GM23248 (cell line): Measurements from ENCODE around the gene SH3RF3. TPM values are rescaled to one million over a fixed set of nuclear protein-coding genes. Genes with fewer than 3 reads are reported as not detected.

Experiments used
- DNase-seq: peaks from one replicate; pipeline ENCODE4 v3.0.0-alpha.2; 2015
- H2AFZ ChIP-seq: fragments of 200-600 bp; sonication (generic); 2 replicates; pipeline ENCODE4 v1.6.1; 2016; ENCODE audit warnings: antibody characterized with exemption
- H3F3A ChIP-seq: fragments of 200-600 bp; sonication (generic); 2 replicates; pipeline ENCODE4 v1.6.1; 2016; ENCODE audit warnings: mild to moderate bottlenecking, antibody characterized with exemption, mixed run types; ENCODE audit not compliant: insufficient read depth
- H3K27ac ChIP-seq: fragments of 200-600 bp; sonication (generic); 2 replicates; pipeline ENCODE4 v1.5.1; 2016; ENCODE audit warnings: mild to moderate bottlenecking
- H3K27me3 ChIP-seq: fragments of 200-600 bp; sonication (generic); replicated peaks from 2 replicates; pipeline ENCODE4 v1.6.1; 2016; ENCODE audit warnings: mild to moderate bottlenecking; ENCODE audit not compliant: insufficient read depth
- H3K36me3 ChIP-seq: fragments of 200-600 bp; sonication (generic); 2 replicates; pipeline ENCODE4 v1.6.1; 2016; ENCODE audit warnings: low read depth, mild to moderate bottlenecking
- H3K4me1 ChIP-seq: fragments of 200-600 bp; sonication (generic); 2 replicates; pipeline ENCODE4 v1.6.1; 2016; ENCODE audit warnings: mild to moderate bottlenecking; ENCODE audit not compliant: insufficient read depth
- H3K4me2 ChIP-seq: fragments of 200-600 bp; sonication (generic); one replicate; pipeline ENCODE4 v1.6.1; 2016; ENCODE audit warnings: mild to moderate bottlenecking; ENCODE audit not compliant: unreplicated experiment
- H3K4me3 ChIP-seq: fragments of 200-600 bp; sonication (generic); 2 replicates; pipeline ENCODE4 v1.5.1; 2016; ENCODE audit warnings: mild to moderate bottlenecking
- H3K79me2 ChIP-seq: fragments of 200-600 bp; sonication (generic); 2 replicates; pipeline ENCODE4 v1.6.1; 2016; ENCODE audit warnings: mild to moderate bottlenecking; ENCODE audit not compliant: insufficient read depth
- H3K9ac ChIP-seq: fragments of 200-600 bp; sonication (generic); 2 replicates; pipeline ENCODE4 v1.6.1; 2016; ENCODE audit warnings: mild to moderate bottlenecking
- H3K9me2 ChIP-seq: fragments of 200-600 bp; sonication (generic); 2 replicates; pipeline ENCODE4 v1.6.1; 2016; ENCODE audit warnings: mixed run types, mild to moderate bottlenecking, moderate library complexity; ENCODE audit not compliant: insufficient read depth
- H3K9me3 ChIP-seq: fragments of 200-600 bp; sonication (generic); one replicate; pipeline ENCODE4 v1.6.1; 2017; ENCODE audit warnings: low read depth
- H4K20me1 ChIP-seq: fragments of 200-600 bp; sonication (generic); 2 replicates; pipeline ENCODE4 v1.6.0; 2016; ENCODE audit not compliant: insufficient read depth
- EZH2 ChIP-seq: fragments of 200-600 bp; sonication (generic); IDR thresholded peaks from 2 replicates; pipeline ENCODE4 v1.6.1; 2018; ENCODE audit warnings: antibody characterized with exemption, mild to moderate bottlenecking; ENCODE audit not compliant: insufficient read depth, poor library complexity, severe bottlenecking
- EZH2phosphoT487 ChIP-seq: fragments of 200-600 bp; sonication (generic); IDR thresholded peaks from 2 replicates; pipeline ENCODE4 v1.6.1; 2018; ENCODE audit warnings: antibody characterized with exemption, moderate library complexity, mild to moderate bottlenecking, low read depth; ENCODE audit not compliant: insufficient read depth
- WGBS, 2 experiments: methylation state at CpG; one replicate each; pipeline ENCODE4 v1.1.6; 2015 to 2017; ENCODE audit warnings: low lambda C conversion rate in 2 of 2, low coverage in 1 of 2; ENCODE audit errors: missing lambda C conversion rate in 2 of 2; 5-methylcytosine and 5-hydroxymethylcytosine counted together
- in situ Hi-C: fragments of 300-500 bp; cut with MboI; formaldehyde crosslinking; loops from 2 replicates; pipeline ENCODE4 v1.15.0; 2020
- polyA plus RNA-seq: library from polyadenylated mRNA; unstranded; fragments of >200 nt; fragmentation: Nextera tagmentation; extraction: Ambion mirVana; gene quantifications from 2 replicates; pipeline ENCODE4 v1.2.1, GENCODE V29; 2016
- total RNA-seq: library from RNA; depleted of rRNA; stranded (reverse); fragments of >200 nt; shearing (Covaris generic); gene quantifications from 2 replicates; pipeline ENCODE4 v1.2.3, GENCODE V29; 2014

Gene SH3RF3
- total and polyA plus RNA-seq, 2 experiments from 2014 or later = 1.5 to 5.2 TPM

DNA sequence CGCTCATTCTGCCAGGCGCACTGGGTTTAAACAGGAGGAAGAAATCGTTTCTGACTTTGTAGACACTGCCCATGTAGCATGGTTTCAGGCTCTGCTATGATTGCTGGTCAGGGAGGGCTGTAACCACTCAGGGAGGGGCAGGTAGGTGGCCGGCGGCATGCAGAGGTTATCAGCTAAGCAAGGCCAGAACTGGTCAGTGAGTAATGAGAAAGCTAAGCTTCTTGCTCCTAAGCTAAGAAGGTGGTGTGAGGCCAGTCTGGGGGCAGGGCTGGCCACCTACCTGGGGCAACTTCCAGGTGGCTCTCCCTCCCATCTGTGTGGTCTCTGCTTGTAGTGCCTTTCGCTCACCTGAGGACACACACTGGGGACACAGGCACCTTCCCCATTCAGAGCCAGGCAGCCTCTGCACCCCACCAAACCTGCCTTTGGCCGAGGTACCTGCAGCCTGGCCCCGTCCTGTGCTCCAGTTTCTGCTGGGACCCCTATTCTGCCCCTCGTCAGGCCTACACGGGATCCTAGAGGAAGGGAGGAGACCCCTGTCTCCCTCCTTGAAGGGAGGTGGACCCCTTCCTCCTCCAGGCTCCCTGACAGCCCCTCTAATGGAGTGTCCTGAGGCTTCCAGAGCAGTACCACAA is 288.8 kb downstream of the SH3RF3 start:
- in situ Hi-C loops = no loop called here
- Histone ChIP-seq H3K9ac (no peak overlapping the region), H3K4me3 (no peak overlapping the region), H3K79me2 (no peaks in the 10 kb centered on the region), H3K36me3 (no peaks in the 10 kb centered on the region), H3K27ac (no peak overlapping the region), H3K4me1 (peaks cover 6% of the 10 kb centered on the region; the same call in 1 of the 2 replicates), H3K4me2 (no peak overlapping the region), H3K9me2 (no peaks in the 10 kb centered on the region), H3F3A (no peaks in the 10 kb centered on the region; the same call in 1 of the 2 replicates), H4K20me1 (no peaks in the 10 kb centered on the region), H2AFZ (no peak overlapping the region), H3K9me3 (no peaks in the 10 kb centered on the region), H3K27me3 (no peaks in the 10 kb centered on the region)
- DNase-seq = no peak
- WGBS, 2 experiments = 87 to 89% methylated on average over 10 of the region's 10 CpGs
- no peak for TF ChIP-seq EZH2phosphoT487
- TF ChIP-seq EZH2 = no peak

DNA sequence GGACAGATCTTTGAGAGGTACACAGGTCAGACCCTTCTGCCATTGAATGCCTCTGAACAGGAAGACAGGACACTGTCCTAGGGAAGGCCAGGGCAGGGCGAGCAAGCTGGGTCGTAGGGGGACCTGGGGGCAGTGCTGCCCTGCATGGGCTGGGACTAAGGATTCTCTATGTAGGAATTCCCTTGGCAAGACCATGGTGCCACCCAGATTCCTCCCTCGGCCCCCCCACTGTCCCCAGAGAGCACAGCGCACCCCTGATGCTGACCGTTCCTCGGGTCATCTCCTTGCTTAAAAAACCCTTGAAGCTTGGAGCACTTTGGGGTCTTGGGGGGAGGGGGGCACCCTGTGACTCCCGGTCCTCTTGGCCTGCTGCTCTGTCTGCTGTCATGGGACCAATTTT is 289.7 kb downstream of the SH3RF3 start:
- Histone ChIP-seq H3K4me1 (peaks cover 6% of the 10 kb centered on the region; the same call in 1 of the 2 replicates), H3F3A (no peaks in the 10 kb centered on the region; the same call in 1 of the 2 replicates), H4K20me1 (no peaks in the 10 kb centered on the region), H3K9ac (no peak overlapping the region), H3K27ac (no peak overlapping the region), H3K9me2 (no peaks in the 10 kb centered on the region), H2AFZ (no peak overlapping the region), H3K36me3 (no peaks in the 10 kb centered on the region), H3K9me3 (no peaks in the 10 kb centered on the region), H3K4me3 (no peak overlapping the region), H3K79me2 (no peaks in the 10 kb centered on the region), H3K4me2 (no peak overlapping the region), H3K27me3 (no peaks in the 10 kb centered on the region)
- no peak for TF ChIP-seq EZH2phosphoT487
- TF ChIP-seq EZH2 = no peak
- in situ Hi-C loops = no loop called here
- DNase-seq = no peak
- WGBS, 2 experiments = 94 to 95% methylated on average over 7 of the region's 7 CpGs

DNA sequence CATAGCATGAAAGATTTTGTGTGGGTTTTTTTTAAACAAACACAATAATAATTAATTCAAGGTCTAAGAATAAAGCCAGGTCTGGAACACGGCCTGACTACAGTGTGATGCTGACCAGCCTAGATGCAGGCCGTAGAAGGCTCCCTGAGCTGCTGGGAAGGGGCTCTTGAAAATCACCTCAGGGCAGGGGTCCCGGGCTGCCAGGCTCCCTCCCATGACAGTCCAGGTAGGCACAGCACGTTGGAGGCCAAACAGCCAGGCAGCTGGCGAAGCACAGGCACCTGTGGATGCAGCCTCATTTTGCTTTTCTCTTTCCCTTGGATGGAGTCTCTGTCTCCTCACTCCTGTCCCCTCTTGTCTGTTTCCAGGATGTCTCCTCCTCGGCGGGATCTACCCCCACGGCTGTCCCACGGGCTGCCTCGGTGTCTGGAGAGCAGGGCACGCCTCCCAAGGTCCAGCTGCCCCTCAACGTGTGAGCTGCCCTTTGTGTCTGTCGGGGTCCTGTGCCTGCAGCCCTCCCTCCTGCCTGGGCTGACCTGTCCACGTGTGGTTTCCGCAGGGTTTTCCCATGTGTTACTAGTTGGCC is 290.3 kb downstream of the SH3RF3 start:
- WGBS, 2 experiments = 90% methylated on average over 15 of the region's 15 CpGs
- no peaks in the 10 kb centered on the region for H3K9me2 ChIP-seq
- H3K27ac ChIP-seq = no peak overlapping the region
- DNase-seq = no peak
- H3K4me2 ChIP-seq = no peak overlapping the region
- H3K4me3 ChIP-seq = no peak overlapping the region
- no peak overlapping the region for H2AFZ ChIP-seq
- H3K9me3 ChIP-seq = no peaks in the 10 kb centered on the region
- no peaks in the 10 kb centered on the region for H4K20me1 ChIP-seq
- no peak for TF ChIP-seq EZH2
- H3K9ac ChIP-seq = no peak overlapping the region
- in situ Hi-C loops = no loop called here
- H3K4me1 ChIP-seq = peaks cover 6% of the 10 kb centered on the region; the same call in 1 of the 2 replicates
- H3F3A ChIP-seq = no peaks in the 10 kb centered on the region; the same call in 1 of the 2 replicates
- H3K36me3 ChIP-seq = no peaks in the 10 kb centered on the region
- H3K27me3 ChIP-seq = no peaks in the 10 kb centered on the region
- H3K79me2 ChIP-seq = no peaks in the 10 kb centered on the region

DNA sequence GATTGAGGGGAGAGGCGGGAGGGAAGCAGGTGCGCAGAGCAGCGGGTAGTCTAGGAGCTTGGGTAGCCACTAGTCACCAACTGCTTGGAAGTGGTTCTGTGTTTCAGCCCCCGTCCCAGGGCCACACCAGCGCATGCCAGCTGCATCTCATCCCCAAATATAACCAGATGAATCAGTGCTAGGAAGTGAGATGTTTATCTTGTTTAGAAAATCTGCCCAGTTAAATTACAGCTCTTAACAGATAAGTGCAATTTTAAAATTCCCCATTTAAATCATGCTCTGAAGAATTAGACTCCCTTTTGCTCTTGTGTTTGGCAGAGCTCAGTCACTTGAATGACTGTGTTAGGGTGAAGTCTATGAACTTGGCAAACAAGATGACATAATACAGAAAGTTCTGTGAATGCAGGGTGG is 291.0 kb downstream of the SH3RF3 start:
- no peaks in the 10 kb centered on the region for H3K36me3 ChIP-seq
- H4K20me1 ChIP-seq = no peaks in the 10 kb centered on the region
- H2AFZ ChIP-seq = no peak overlapping the region
- no peaks in the 10 kb centered on the region for H3K79me2 ChIP-seq
- H3K9me3 ChIP-seq = no peaks in the 10 kb centered on the region
- no peak overlapping the region for H3K4me3 ChIP-seq
- no peak overlapping the region for H3K27ac ChIP-seq
- no peak overlapping the region for H3K4me2 ChIP-seq
- no peaks in the 10 kb centered on the region for H3K9me2 ChIP-seq
- TF ChIP-seq EZH2phosphoT487 = no peak
- TF ChIP-seq EZH2 = no peak
- WGBS, 2 experiments = 76 to 80% methylated on average over 5 of the region's 5 CpGs
- DNase-seq = peak; percentile 55
- H3K27me3 ChIP-seq = no peaks in the 10 kb centered on the region
- in situ Hi-C loops = no loop called here
- H3F3A ChIP-seq = no peaks in the 10 kb centered on the region; the same call in 1 of the 2 replicates
- no peak overlapping the region for H3K9ac ChIP-seq
- H3K4me1 ChIP-seq = peaks cover 6% of the 10 kb centered on the region; the same call in 1 of the 2 replicates
